HepG2 (cell line): Measurements from ENCODE around the gene NEURL3. TPM values are rescaled to one million over a fixed set of nuclear protein-coding genes. Genes with fewer than 3 reads are reported as not detected.

Experiments
- CC2D1A ChIP-seq: sonication (generic); formaldehyde crosslinking; IDR thresholded peaks from 2 replicates; pipeline ENCODE4 v1.8.1; 2023; ENCODE audit warnings: mild to moderate bottlenecking, missing genetic modification reagents
- EP300 ChIP-seq, 3 experiments: sonication (generic) in 1 of 3; formaldehyde crosslinking in 1 of 3; IDR thresholded peaks; 2 replicates each; pipeline versions ENCODE4 v1.5.1 to v1.6.1; 2011 to 2020; ENCODE audit warnings: low read depth in 2 of 3, low read length in 2 of 3, borderline replicate concordance in 1 of 3, improper control_type of control experiment in 1 of 3, mild to moderate bottlenecking in 1 of 3, missing genetic modification reagents in 1 of 3, moderate library complexity in 1 of 3
- HDAC1 ChIP-seq: sonication (generic); formaldehyde crosslinking; IDR thresholded peaks from 2 replicates; pipeline ENCODE4 v1.5.1; 2020; ENCODE audit warnings: mild to moderate bottlenecking, missing genetic modification reagents
- HOXA7 ChIP-seq: sonication (generic); formaldehyde crosslinking; IDR thresholded peaks from 2 replicates; pipeline ENCODE4 v1.8.1; 2022; ENCODE audit warnings: mild to moderate bottlenecking, missing genetic modification reagents, moderate library complexity
- MEIS2 ChIP-seq: sonication (generic); formaldehyde crosslinking; IDR thresholded peaks from 2 replicates; pipeline ENCODE4 v1.9.0; 2021; ENCODE audit warnings: mild to moderate bottlenecking, missing genetic modification reagents
- NONO ChIP-seq, 2 experiments: fragments of 450-650 bp in 1 of 2; sonication (generic) in 1 of 2; formaldehyde crosslinking in 1 of 2; IDR thresholded peaks in 1 of 2; conservative IDR thresholded peaks in 1 of 2; 2 replicates each; pipeline versions ENCODE4 v1.6.1 to v1.8.0; 2017 to 2022; ENCODE audit warnings: mild to moderate bottlenecking in 1 of 2, missing genetic modification reagents in 1 of 2, moderate library complexity in 1 of 2
- U2AF2 ChIP-seq: fragments of 200-400 bp; formaldehyde crosslinking; IDR thresholded peaks from 2 replicates; pipeline ENCODE4 v1.6.1; 2017; ENCODE audit warnings: low read depth, mild to moderate bottlenecking, low read length
- WIZ ChIP-seq: sonication (generic); formaldehyde crosslinking; IDR thresholded peaks from 2 replicates; pipeline ENCODE4 v1.5.1; 2020; ENCODE audit warnings: mild to moderate bottlenecking, missing genetic modification reagents
- ZC3H13 ChIP-seq: sonication (generic); formaldehyde crosslinking; IDR thresholded peaks from 2 replicates; pipeline ENCODE4 v1.8.1; 2023; ENCODE audit warnings: mild to moderate bottlenecking, missing genetic modification reagents, moderate library complexity
- ZNF136 ChIP-seq: sonication (generic); formaldehyde crosslinking; IDR thresholded peaks from 2 replicates; pipeline ENCODE4 v1.8.1; 2022; ENCODE audit warnings: low read depth, mild to moderate bottlenecking, moderate library complexity, missing genetic modification reagents
- ZNF263 ChIP-seq: sonication (generic); formaldehyde crosslinking; IDR thresholded peaks from 2 replicates; pipeline ENCODE4 v1.4.0; 2020; ENCODE audit warnings: missing genetic modification reagents
- ZNF547 ChIP-seq: sonication (generic); formaldehyde crosslinking; IDR thresholded peaks from 2 replicates; pipeline ENCODE4 v1.5.1; 2020; ENCODE audit warnings: mild to moderate bottlenecking, missing genetic modification reagents
- ZNF737 ChIP-seq: sonication (generic); formaldehyde crosslinking; IDR thresholded peaks from 2 replicates; pipeline ENCODE4 v1.5.0; 2020; ENCODE audit warnings: missing genetic modification reagents, mild to moderate bottlenecking, borderline replicate concordance
- polyA plus RNA-seq, 8 experiments: library from polyadenylated mRNA; depleted of rRNA in 3 of 8; stranded (reverse) in 7 of 8; unstranded in 1 of 8; fragments of >200 nt; fragmentation: Illumina TruSeq in 4 of 8; extraction: Trizol in 4 of 8; gene quantifications; 2 replicates each; pipeline versions ENCODE4 v1.2.1 to v1.2.3, GENCODE V29; 2011 to 2016; ENCODE audit warnings: low read depth in 4 of 8, missing spikeins in 1 of 8, mixed read lengths in 1 of 8; ENCODE audit not compliant: insufficient read depth in 1 of 8
- total RNA-seq, 5 experiments: library from RNA; depleted of rRNA; stranded (reverse); fragments of >200 nt; fragmentation: Illumina TruSeq; extraction: Trizol; gene quantifications; 2 replicates each; pipeline ENCODE4 v1.2.3, GENCODE V29; 2016; ENCODE audit warnings: low read depth in 1 of 5
- TF ChIP-seq, protein P1 (sequence below): sonication (generic); formaldehyde crosslinking; IDR thresholded peaks from 2 replicates; pipeline ENCODE4 v1.4.0; 2020; ENCODE audit warnings: missing genetic modification reagents
- TF ChIP-seq, protein P2 (sequence below): sonication (generic); formaldehyde crosslinking; IDR thresholded peaks from 2 replicates; pipeline ENCODE4 v1.4.0; 2020; ENCODE audit warnings: mild to moderate bottlenecking, missing genetic modification reagents
- TF ChIP-seq, protein P3 (sequence below): sonication (generic); formaldehyde crosslinking; IDR thresholded peaks from 2 replicates; pipeline ENCODE4 v1.8.1; 2023; ENCODE audit warnings: mild to moderate bottlenecking, missing genetic modification reagents

NEURL3 gene
- total and polyA plus RNA-seq, 2 of the 13 experiments (the other 11 are each of a cell fraction or from before 2014, with no cell fraction given): 0.16 to 1.2 TPM

DNA sequence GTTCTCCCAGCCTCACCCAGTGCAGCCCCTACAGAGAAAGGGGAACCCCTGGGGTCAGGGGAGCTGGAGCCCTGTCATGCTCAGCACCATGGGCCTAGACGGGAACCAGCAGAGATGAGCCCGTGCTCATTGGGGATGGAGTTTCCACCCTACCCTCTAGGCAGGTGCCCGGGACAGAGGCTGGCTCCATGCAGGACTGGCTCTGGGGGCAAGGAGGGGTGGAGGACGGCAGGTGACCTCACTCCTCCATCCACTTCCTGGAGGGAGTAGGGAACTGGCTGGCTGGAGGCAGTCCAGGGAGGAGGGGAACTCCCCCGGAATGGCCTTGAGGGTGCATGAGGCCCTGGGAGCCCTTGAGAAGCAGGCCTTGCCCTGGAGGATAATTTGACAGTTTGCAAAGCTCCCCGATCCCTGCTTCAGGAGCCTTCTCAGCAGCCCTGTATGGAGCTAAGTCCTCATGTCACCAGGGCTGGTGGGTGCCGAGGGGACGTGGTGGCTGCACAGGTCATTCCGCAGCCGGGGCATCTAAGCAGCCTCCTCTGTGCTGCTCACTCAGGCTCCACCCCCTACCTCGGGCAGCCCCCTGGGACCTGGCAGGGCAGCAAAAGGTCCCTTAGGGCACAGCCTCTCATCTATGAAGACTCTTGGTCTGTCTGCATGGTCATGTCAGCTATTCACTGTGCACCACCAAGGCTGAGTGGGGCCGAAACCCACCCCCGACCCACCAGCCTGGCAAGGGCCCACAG lies 2.1 kb downstream of the NEURL3 start (continued):
- no peak for TF ChIP-seq WIZ (CRISPR knock-in tag)
- no peak for TF ChIP-seq ZNF737 (CRISPR knock-in tag)
- TF ChIP-seq EP300 (IDR thresholded peaks at IDR 0.05; ENCODE audit: low read depth in 2 of 2, low read length in 2 of 2): no peak
- TF ChIP-seq EP300 (CRISPR knock-in tag; IDR thresholded peaks at IDR 0.05; ENCODE audit: borderline replicate concordance): no peak
- TF ChIP-seq, protein P1, sequence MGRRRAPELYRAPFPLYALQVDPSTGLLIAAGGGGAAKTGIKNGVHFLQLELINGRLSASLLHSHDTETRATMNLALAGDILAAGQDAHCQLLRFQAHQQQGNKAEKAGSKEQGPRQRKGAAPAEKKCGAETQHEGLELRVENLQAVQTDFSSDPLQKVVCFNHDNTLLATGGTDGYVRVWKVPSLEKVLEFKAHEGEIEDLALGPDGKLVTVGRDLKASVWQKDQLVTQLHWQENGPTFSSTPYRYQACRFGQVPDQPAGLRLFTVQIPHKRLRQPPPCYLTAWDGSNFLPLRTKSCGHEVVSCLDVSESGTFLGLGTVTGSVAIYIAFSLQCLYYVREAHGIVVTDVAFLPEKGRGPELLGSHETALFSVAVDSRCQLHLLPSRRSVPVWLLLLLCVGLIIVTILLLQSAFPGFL (CRISPR knock-in tag): no peak
- TF ChIP-seq ZNF136 (CRISPR knock-in tag): no peak
- TF ChIP-seq ZC3H13 (CRISPR knock-in tag): 0 out of 2 replicates have a peak, but pooled peaks have one; percentile 39
- peak; percentile 68; the same call in 1 of the 2 replicates for TF ChIP-seq HOXA7
- TF ChIP-seq, protein P2, sequence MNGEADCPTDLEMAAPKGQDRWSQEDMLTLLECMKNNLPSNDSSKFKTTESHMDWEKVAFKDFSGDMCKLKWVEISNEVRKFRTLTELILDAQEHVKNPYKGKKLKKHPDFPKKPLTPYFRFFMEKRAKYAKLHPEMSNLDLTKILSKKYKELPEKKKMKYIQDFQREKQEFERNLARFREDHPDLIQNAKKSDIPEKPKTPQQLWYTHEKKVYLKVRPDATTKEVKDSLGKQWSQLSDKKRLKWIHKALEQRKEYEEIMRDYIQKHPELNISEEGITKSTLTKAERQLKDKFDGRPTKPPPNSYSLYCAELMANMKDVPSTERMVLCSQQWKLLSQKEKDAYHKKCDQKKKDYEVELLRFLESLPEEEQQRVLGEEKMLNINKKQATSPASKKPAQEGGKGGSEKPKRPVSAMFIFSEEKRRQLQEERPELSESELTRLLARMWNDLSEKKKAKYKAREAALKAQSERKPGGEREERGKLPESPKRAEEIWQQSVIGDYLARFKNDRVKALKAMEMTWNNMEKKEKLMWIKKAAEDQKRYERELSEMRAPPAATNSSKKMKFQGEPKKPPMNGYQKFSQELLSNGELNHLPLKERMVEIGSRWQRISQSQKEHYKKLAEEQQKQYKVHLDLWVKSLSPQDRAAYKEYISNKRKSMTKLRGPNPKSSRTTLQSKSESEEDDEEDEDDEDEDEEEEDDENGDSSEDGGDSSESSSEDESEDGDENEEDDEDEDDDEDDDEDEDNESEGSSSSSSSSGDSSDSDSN: no peak
- TF ChIP-seq, protein P3, sequence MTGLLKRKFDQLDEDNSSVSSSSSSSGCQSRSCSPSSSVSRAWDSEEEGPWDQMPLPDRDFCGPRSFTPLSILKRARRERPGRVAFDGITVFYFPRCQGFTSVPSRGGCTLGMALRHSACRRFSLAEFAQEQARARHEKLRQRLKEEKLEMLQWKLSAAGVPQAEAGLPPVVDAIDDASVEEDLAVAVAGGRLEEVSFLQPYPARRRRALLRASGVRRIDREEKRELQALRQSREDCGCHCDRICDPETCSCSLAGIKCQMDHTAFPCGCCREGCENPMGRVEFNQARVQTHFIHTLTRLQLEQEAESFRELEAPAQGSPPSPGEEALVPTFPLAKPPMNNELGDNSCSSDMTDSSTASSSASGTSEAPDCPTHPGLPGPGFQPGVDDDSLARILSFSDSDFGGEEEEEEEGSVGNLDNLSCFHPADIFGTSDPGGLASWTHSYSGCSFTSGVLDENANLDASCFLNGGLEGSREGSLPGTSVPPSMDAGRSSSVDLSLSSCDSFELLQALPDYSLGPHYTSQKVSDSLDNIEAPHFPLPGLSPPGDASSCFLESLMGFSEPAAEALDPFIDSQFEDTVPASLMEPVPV (CRISPR knock-in tag): no peak
- no peak for TF ChIP-seq HDAC1 (CRISPR knock-in tag)
- TF ChIP-seq CC2D1A: no peak
- TF ChIP-seq MEIS2 (CRISPR knock-in tag): no peak
- TF ChIP-seq ZNF547 (CRISPR knock-in tag): no peak
- 0 out of 2 replicates have a peak, but pooled peaks have one; percentile 22 for TF ChIP-seq ZNF263 (CRISPR knock-in tag)
- TF ChIP-seq U2AF2: no peak
- TF ChIP-seq NONO (IDR thresholded peaks at IDR 0.05): no peak
- TF ChIP-seq NONO (CRISPR knock-in tag; conservative IDR thresholded peaks at IDR 0.05): peak; percentile 48; the same call in 1 of the 2 replicates
- TF ChIP-seq, all 625 proteins: peak for 18
